Embryonic facial prominence (tissue), 1 donor: ENCODE results near the gene CBFB.
"Not testable (repeated sequence)": the region's sequence is repeated elsewhere in the genome, so short reads cannot be mapped to it uniquely, and the experiment has no call there.

Experiments
- DNase-seq: peaks from one replicate; pipeline ENCODE4 v3.0.0-alpha.2; 2016; ENCODE audit errors: extremely low spot score

CBFB gene

DNA sequence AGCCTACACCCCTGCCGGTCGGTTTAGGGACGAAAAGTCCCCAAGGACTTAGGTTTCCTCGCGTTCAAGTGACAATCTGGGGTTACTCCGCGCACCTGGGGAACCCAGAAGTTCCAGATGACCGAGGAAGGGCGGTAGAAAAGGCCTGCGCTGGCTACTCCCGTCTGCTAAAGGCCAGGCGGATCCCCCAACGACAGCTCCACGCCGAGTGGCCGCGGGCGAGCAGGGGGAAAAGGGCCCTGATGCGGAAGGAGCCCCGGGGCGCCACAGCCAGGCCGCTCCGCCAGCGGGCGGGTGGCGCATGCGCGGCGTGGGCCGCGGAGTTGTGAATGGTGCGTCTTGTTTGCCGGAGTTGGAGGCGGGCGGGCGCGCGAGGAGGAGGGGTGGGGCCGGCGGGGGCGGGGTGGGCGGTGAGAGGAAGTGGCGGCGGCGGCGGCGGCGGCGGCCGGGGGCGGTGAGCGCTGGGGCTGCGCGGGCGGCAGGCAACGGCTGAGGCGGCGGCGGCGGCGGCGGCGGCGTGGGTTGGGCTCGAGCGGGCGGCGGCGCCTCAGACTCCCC lies at the start of gene CBFB:
Gene CBFB, plus strand, starts transcription at position 454 of the 558 bp plus-strand sequence. CDS start 259 bp downstream, outside the sequence.
- peak; percentile 85 for DNase-seq

- no peak for DNase-seq
Measured at GRCh38 chr16:66983033-66983432, 45.9 kb upstream of the CBFB start.

DNA sequence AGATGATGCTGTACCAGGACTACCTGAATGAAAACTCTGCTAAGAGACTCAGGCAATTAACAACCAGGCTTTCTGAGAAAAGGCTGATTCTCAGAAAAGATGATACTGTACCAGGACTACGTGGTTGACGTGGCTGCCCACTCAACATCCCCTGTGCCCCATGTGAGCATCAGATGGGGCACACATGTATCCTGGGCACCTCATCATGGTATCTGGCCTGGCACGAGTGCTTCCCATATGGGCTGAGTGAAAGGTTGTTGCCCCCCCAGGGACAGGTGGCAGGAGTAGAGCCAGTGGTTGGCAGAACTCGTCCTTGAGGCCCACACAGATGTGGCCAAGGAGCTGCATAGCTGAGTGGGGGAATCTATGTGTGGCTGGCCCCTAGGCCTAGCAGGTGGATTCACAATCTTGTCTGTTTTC lies 44.0 kb upstream of the CBFB start:
- DNase-seq = no peak

GRCh38 chr16:66986559-66986958 lies 42.4 kb upstream of the CBFB start:
- DNase-seq = no peak

DNA sequence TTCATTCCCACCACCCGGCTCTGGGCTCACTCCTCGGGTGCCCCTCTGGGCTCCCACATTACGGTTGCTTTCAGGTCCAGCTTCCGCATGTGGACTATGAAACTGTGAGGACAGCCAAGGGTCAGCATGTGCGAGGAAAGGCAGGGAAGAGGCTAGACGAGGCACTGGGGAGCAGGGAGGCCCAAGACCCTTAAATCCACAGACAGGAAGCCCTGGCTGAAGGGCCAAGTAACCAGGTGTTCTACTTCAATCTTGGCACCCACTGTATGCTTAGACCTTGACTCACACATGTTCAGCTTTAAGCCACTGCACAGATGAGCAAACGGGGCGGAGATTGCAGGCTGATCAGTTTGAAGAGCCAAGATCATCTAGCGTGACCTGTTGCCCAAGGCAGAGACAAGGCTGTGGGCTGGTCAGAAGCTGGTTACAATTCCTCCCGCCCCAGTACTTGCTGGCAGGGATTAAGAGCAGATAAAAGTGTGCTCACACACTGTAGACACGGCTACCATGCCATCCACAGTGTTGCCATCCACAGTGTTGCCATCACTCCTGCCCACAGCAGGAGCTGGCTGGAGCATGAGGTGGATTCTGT lies 40.7 kb upstream of the CBFB start, which contains the start of gene CES4A:
Gene CES4A, plus strand, starts transcription at position 393 of the 592 bp plus-strand sequence. Its CDS starts 184 bp downstream, at position 577.
- DNase-seq = no peak

- DNase-seq = no peak
Measured at GRCh38 chr16:66991545-66992077, 37.3 kb upstream of the CBFB start.

- not testable (repeated sequence) for DNase-seq
Measured at GRCh38 chr16:66993558-66993957, 35.4 kb upstream of the CBFB start.

- no peak for DNase-seq
Measured at GRCh38 chr16:66996324-66996982, 32.5 kb upstream of the CBFB start.

DNA sequence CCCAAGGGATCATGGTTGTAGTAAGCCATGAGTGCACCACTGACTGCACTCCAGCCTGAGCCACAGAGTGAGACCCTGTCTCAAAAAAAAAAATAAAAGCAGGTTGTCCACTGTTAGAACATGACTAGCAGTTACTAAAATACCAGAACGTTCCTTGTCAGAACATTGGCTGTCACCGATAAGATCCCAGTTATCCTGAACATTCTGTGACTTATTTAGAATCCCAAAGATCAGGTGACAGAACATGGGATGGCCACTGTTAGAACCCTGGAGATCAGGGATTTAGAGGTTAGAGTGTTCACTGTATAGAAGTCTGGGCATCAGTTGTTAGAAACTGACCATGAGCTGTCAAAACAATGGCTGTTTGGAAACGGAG lies 32.0 kb upstream of the CBFB start:
- no peak for DNase-seq

- DNase-seq = no peak
Measured at GRCh38 chr16:67000384-67001351, 28.3 kb upstream of the CBFB start.

GRCh38 chr16:67001726-67002125 lies 27.2 kb upstream of the CBFB start:
- DNase-seq = no peak

- no peak for DNase-seq
Measured at GRCh38 chr16:67006930-67007658, 21.9 kb upstream of the CBFB start.

- no peak for DNase-seq
Measured at GRCh38 chr16:67009158-67009557, 19.8 kb upstream of the CBFB start.

- no peak for DNase-seq
Measured at GRCh38 chr16:67011274-67011673, 17.7 kb upstream of the CBFB start.

DNA sequence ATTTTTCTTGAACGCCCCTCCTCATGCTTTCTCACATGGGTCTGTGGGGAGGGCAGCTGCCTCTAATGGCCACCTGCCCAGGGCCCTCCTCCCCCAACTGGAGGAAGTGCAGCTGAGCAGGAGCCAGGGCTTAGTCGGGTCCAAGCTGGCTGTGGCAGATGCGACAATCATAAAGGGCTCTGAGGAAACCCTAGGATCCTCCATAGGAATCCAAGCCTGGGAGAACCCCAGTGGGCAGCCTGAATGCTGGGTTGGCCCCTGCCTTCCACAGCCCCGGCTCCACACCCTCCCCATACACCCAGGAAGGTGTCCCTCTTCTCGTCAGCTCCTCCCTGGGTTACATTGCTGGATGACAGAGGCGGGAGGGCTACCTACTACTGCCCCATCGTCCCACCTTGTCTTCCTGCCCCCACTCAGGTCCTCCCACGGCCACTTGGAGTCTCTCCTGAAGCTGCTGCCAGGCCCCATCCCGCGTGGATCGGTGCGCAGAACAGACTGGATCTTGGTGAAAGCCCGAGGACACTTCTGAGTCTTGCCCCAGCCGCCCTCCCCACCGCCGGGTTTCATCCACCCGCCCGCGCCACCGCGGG lies 15.6 kb upstream of the CBFB start:
- DNase-seq = no peak

DNA sequence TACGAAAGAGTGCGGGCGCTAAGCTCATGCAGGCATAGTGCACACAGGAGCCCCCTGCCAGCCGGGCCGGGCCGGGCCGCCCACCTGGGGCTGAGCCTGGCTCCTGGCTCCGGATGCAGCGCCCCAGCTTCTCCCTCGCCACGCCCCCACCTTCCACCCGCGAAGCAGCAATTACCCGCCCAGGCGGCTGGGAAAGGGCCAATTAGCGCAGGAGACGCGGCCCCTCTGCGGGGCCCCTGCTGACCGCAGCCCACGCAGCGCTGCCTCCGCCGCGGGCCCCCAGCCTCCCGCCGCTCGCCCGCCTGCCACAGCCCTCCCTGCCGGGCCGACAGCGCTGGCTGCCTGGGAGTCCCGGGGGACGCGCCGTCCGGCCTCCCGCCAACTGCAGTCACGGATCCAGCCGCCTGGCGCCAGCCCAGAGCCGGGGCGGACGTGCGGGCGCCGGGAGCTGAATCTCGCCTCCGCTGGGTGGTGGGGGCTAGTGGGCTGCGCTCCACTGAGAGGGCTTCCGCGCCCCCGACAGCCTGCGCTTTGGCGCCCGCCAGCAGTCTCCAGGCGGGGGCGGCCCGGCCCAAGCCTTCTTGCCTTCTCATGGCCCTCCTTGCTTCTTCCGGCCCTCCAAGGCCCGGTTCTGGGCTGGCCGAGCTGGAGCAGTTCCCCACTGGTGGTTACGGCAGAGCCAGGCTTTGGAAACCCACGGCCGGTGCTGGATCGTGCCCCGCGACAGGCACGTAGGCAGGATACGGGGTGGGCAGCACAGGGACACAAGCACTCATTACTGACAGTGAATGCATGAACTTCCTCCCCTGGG lies 14.9 kb upstream of the CBFB start:
- DNase-seq = peak; percentile 64

- DNase-seq = no peak
Measured at GRCh38 chr16:67014634-67015312, 14.2 kb upstream of the CBFB start.

GRCh38 chr16:67015313-67015731 lies 13.6 kb upstream of the CBFB start:
- no peak for DNase-seq

GRCh38 chr16:67016143-67016542 lies 12.8 kb upstream of the CBFB start:
- no peak for DNase-seq
